AG10803 (cell line): Measurements from ENCODE around the gene HS1BP3.

Experiments used
- DNase-seq: peaks from one replicate; pipeline ENCODE4 v3.0.0; 2010; ENCODE audit warnings: low read depth
- H3K4me3 ChIP-seq: 2 replicates; pipeline ENCODE4 v1.5.1; 2011; ENCODE audit warnings: mild to moderate bottlenecking, low read length, control low read depth
- TF ChIP-seq, protein P1 (sequence below): conservative IDR thresholded peaks from 2 replicates; pipeline ENCODE4 v1.5.1; 2011; ENCODE audit warnings: mild to moderate bottlenecking, low read length, control low read depth, inconsistent platforms

The HS1BP3 gene

DNA sequence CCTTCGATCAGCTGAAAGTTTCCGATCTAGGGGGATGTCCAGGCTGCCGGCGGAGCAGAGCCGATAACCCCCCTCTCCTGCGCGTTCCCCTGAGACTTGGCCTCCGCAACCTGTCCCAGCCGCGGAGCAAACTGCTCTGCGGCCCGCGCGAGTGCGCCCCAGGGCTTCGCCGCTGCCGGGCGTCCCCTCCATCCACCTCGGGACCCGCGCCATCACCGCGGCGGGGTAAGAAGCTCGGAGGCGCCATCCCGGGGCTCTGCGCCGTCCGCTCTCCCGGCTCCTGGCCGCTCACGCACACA lies 15.1 kb upstream of the HS1BP3 start:
- TF ChIP-seq, protein P1, sequence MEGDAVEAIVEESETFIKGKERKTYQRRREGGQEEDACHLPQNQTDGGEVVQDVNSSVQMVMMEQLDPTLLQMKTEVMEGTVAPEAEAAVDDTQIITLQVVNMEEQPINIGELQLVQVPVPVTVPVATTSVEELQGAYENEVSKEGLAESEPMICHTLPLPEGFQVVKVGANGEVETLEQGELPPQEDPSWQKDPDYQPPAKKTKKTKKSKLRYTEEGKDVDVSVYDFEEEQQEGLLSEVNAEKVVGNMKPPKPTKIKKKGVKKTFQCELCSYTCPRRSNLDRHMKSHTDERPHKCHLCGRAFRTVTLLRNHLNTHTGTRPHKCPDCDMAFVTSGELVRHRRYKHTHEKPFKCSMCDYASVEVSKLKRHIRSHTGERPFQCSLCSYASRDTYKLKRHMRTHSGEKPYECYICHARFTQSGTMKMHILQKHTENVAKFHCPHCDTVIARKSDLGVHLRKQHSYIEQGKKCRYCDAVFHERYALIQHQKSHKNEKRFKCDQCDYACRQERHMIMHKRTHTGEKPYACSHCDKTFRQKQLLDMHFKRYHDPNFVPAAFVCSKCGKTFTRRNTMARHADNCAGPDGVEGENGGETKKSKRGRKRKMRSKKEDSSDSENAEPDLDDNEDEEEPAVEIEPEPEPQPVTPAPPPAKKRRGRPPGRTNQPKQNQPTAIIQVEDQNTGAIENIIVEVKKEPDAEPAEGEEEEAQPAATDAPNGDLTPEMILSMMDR: no peak
- DNase-seq: no peak
- peak overlapping the region; percentile 22 for H3K4me3 ChIP-seq

DNA sequence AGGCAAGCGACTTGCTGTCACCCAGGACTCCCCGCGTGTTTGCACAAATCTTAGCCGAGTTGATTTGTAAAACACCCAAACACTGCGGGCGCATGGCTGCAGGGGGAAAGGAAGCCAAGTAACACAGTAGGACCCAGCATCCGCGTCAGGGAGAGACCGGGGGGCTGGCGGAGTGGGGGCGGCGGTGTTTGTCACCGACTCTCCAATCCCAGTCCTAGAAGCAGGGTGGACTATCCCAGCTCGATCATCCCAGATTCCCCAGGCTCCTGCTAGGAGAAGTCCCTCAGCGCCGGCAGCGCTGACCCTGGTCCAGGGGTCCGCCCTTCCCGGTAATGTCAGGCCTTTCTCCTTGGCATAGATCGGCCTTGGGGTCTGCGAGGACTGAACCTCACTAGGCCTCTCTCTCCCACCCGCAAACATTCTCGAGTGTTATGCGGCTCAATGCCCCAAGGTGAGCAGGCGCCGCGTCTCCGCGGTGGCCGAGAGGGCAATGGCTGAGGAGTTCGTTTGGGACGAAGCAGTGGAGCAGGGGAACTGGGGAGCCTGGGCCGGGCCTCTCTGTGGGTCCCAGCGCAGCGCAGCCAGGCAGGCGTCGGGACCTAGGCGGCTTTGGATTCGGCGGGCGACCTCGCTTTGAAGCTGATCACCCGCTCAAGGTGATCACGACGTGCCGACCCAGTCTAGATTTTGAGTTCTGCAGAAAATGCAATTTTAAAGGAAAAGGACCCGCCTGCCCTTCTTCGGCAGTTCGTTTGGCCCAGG lies 14.5 kb upstream of the HS1BP3 start:
- DNase-seq: no peak
- H3K4me3 ChIP-seq: no peak overlapping the region
- TF ChIP-seq, protein P1: no peak

DNA sequence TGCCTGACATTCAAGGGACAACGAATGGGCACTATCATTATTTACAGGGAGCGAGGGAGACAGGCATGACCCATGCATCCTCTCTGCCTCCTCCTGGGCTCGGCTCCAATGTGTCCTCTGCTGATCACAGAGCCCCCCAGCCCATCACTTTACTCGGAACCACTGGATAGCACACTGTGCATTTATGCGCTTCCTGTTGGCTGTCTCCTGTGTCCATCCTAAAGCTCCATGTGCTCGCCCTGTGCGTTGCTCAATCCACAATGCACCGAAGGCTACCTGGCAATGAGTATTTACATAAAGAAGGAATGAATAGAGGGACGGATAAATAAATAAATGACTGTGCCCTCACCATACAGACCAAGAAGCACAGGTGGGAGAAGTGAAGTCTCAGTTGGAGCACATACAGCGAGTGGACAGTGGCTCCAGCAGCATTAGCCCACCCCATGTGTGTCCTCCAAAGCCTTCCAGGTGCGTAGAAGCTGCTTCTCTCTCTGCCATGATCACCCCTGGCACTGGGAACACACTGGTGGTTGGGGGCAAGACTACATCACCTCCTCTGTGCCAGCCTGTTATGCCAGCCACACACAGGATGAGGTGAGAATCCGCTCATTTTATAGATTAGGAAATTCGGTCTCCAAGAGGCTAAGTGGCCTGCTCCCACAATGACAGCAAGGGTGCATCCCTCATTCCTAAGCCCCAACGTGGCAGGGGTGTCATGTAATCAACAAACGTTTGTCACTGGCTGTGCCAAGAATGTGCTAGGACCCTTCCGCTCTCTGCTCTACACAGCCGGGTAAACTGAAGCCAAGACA lies 13.7 kb upstream of the HS1BP3 start:
- TF ChIP-seq, protein P1: no peak
- no peak for DNase-seq
- no peak overlapping the region for H3K4me3 ChIP-seq

DNA sequence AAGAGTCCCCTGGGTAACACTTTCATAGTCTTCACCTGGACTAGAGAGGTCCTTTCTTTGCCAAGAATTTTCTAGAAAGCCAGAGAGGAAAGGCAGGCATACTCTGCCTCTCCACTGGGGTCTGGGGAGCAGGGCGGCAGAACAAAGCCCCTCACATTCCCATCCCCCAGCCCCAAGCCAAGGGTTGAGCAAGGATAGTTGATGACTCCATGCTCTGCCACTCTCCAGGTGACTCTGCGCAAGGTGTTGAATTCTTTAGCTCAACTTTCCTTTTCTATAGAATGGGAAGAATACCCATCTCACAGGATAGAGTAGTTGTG lies 13.1 kb upstream of the HS1BP3 start:
- no peak overlapping the region for H3K4me3 ChIP-seq
- TF ChIP-seq, protein P1: no peak
- no peak for DNase-seq

DNA sequence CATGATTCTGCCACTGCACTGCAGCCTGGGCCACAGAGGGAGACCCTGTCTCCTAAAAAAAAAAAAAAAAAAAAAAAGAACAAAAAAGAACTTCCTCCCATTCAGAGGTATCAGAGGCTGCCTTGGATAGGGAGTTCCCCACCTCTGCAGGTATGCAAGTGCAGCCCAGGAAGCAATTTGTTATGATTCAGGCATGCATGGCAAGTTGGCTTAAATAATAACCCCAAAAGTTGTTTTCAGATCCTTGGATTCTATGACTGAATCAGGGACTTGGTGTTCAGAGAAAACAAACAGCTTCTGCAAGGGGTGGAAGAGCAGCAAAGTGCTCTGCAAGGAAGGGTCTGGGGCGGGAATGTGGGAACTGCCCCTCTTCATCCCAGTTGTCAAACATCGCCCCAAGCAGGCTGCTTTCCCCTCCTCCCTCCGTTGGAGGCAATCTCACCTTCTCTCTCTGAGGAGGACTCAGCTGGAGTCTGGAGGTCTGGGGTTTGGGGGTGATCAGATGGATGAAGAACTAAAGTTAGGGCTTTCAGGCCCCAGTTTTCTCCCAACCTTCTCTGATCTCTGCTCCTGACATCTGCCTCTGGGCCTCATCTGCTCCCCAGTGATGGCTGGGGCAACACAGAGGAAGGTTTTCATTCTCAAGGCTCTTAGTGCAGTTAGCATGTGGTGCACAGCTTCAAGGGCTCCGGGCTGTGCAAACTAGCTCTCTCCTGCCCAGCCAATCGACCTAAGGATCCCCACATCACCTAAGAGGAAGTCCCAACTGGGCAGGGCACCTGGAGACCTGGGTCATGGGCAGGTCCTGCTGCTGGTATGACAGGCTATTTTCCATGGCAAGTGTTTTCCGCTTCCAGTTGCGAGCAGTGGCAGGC lies 12.5 kb upstream of the HS1BP3 start:
- no peak overlapping the region for H3K4me3 ChIP-seq
- TF ChIP-seq, protein P1: no peak
- no peak for DNase-seq

DNA sequence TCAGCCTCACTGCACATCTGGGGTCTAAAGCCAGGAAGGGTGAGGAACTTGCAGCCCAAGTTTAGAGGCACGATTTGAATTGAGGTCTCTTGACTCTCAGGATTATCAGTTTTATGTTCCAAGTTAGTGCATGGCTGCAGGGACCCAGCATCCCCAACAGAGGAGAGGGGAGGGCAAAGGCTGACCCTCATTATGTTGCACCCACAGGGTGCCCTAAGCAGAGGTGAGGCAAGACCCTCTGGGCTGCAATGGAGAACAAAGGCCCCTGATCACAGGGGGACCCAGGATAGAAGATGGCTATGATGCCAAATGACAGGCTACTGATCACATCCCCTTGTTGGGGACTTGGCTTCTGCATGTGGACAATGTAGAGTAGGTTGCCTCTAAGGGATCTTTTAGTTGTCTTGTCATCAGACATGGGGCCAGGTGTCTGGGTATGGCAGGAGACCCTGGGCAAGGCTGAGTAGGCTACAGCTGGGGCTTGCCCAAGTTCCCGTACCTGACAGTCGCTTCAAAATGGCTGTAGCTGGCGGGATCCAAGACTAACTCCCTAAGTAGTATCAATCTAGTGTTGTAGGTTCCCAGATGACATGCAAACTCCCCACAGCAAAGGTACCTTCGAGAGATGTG lies 11.5 kb upstream of the HS1BP3 start:
- H3K4me3 ChIP-seq: no peak overlapping the region
- DNase-seq: no peak
- TF ChIP-seq, protein P1: no peak
